K562 (cell line): ENCODE results near the gene VDAC2. TPM values are rescaled to one million over a fixed set of nuclear protein-coding genes. Genes with fewer than 3 reads are reported as not detected.

Experiments used
- ARNT ChIP-seq, 2 experiments: fragments of 450-650 bp; IDR thresholded peaks; 2 replicates each; pipeline ENCODE4 v1.6.1; 2016; ENCODE audit warnings: mild to moderate bottlenecking in 1 of 2
- CBFA2T3 ChIP-seq: fragments of 450-650 bp; IDR thresholded peaks from 2 replicates; pipeline ENCODE4 v1.6.1; 2017
- CREBBP ChIP-seq: IDR thresholded peaks from one replicate; pipeline ENCODE4 v1.6.1; 2012; ENCODE audit warnings: low read depth, mild to moderate bottlenecking, control low read depth, inconsistent platforms, low read length
- EHMT2 ChIP-seq: fragments of 450-650 bp; IDR thresholded peaks from 2 replicates; pipeline ENCODE4 v1.6.1; 2018; ENCODE audit warnings: antibody characterized with exemption
- FOXA3 ChIP-seq, 2 experiments: fragments of 450-650 bp in 1 of 2; sonication (generic) in 1 of 2; formaldehyde crosslinking; IDR thresholded peaks in 1 of 2; conservative IDR thresholded peaks in 1 of 2; 2 replicates each; pipeline versions ENCODE4 v1.4.0 to v1.8.0; 2020 to 2022; ENCODE audit warnings: mild to moderate bottlenecking in 2 of 2, missing genetic modification reagents in 1 of 2
- HOXB6 ChIP-seq: fragments of 250-450 bp; sonication (Bioruptor Pico); IDR thresholded peaks from 2 replicates; pipeline ENCODE4 v1.5.1; 2022; ENCODE audit warnings: mild to moderate bottlenecking, borderline replicate concordance
- NCOA6 ChIP-seq: fragments of 450-650 bp; IDR thresholded peaks from 2 replicates; pipeline ENCODE4 v1.6.1; 2017; ENCODE audit warnings: mild to moderate bottlenecking
- POLR2H ChIP-seq: IDR thresholded peaks from 2 replicates; pipeline ENCODE4 v1.6.1; 2016; ENCODE audit warnings: missing genetic modification characterization, low read depth, mild to moderate bottlenecking, control low read depth, missing compliant biosample characterization, moderate library complexity
- RBM22 ChIP-seq: fragments of 200-400 bp; formaldehyde crosslinking; IDR thresholded peaks from 2 replicates; pipeline ENCODE4 v1.6.1; 2018; ENCODE audit warnings: low read length, low read depth; ENCODE audit not compliant: poor library complexity, severe bottlenecking
- SMARCC2 ChIP-seq: fragments of 450-650 bp; IDR thresholded peaks from 2 replicates; pipeline ENCODE4 v1.6.1; 2017; ENCODE audit warnings: antibody characterized with exemption, moderate library complexity, mild to moderate bottlenecking, low read depth
- TBL1XR1 ChIP-seq, 2 experiments: IDR thresholded peaks; 2 replicates each; pipeline ENCODE4 v1.6.1; 2012; ENCODE audit warnings: improper control_type of control experiment in 2 of 2, low read length in 2 of 2, mild to moderate bottlenecking in 1 of 2
- ZHX1 ChIP-seq: fragments of 150-350 bp; conservative IDR thresholded peaks from 2 replicates; pipeline ENCODE4 v1.6.1; 2014; ENCODE audit warnings: low read length
- ZNF551 ChIP-seq: fragments of 250-450 bp; sonication (Bioruptor Pico); IDR thresholded peaks from 2 replicates; pipeline ENCODE4 v1.5.0; 2021; ENCODE audit warnings: mild to moderate bottlenecking, moderate library complexity
- ZNF785 ChIP-seq: fragments of 250-450 bp; sonication (Bioruptor Pico); IDR thresholded peaks from 2 replicates; pipeline ENCODE4 v1.4.0; 2020; ENCODE audit warnings: mild to moderate bottlenecking
- polyA plus RNA-seq, 8 experiments: library from polyadenylated mRNA; depleted of rRNA in 4 of 8; stranded (reverse) in 5 of 8; unstranded in 3 of 8; fragments of >200 nt; fragmentation: Nextera tagmentation in 2 of 8; fragmentation: Illumina TruSeq in 1 of 8; extraction: Ambion mirVana in 2 of 8; extraction: Trizol in 1 of 8; gene quantifications; 2 replicates each; pipeline versions ENCODE4 v1.2.1 to v1.2.3, GENCODE V29; 2011 to 2014; ENCODE audit warnings: inconsistent platforms in 1 of 8, missing spikeins in 1 of 8
- total RNA-seq, 7 experiments: library from RNA; depleted of rRNA in 6 of 7; stranded (reverse); fragments of >200 nt in 6 of 7; fragmentation: Illumina TruSeq in 2 of 7; extraction: Trizol in 2 of 7; gene quantifications; 2 replicates each; pipeline versions ENCODE4 v1.2.1 to v1.2.3, GENCODE V29; 2011 to 2021; ENCODE audit warnings: low replicate concordance in 1 of 7
- TF ChIP-seq, protein P1 (sequence below), 2 experiments: IDR thresholded peaks in 1 of 2; conservative IDR thresholded peaks in 1 of 2; 2 replicates each; pipeline ENCODE4 v1.6.1; 2016; ENCODE audit warnings: low read depth in 2 of 2, mild to moderate bottlenecking in 1 of 2, missing compliant biosample characterization in 1 of 2, missing genetic modification characterization in 1 of 2, moderate library complexity in 1 of 2
- TF ChIP-seq, protein P2 (sequence below): fragments of 450-650 bp; IDR thresholded peaks from 2 replicates; pipeline ENCODE4 v1.6.1; 2016; ENCODE audit warnings: antibody characterized with exemption
- TF ChIP-seq, protein P3 (sequence below): fragments of 450-650 bp; IDR thresholded peaks from 2 replicates; pipeline ENCODE4 v1.6.1; 2017; ENCODE audit warnings: antibody characterized with exemption, mild to moderate bottlenecking

VDAC2 gene
- total and polyA plus RNA-seq, 9 of the 15 experiments (the other 6 are each of a cell fraction or from before 2014, with no cell fraction given): 139 to 450 (median 250) TPM

DNA sequence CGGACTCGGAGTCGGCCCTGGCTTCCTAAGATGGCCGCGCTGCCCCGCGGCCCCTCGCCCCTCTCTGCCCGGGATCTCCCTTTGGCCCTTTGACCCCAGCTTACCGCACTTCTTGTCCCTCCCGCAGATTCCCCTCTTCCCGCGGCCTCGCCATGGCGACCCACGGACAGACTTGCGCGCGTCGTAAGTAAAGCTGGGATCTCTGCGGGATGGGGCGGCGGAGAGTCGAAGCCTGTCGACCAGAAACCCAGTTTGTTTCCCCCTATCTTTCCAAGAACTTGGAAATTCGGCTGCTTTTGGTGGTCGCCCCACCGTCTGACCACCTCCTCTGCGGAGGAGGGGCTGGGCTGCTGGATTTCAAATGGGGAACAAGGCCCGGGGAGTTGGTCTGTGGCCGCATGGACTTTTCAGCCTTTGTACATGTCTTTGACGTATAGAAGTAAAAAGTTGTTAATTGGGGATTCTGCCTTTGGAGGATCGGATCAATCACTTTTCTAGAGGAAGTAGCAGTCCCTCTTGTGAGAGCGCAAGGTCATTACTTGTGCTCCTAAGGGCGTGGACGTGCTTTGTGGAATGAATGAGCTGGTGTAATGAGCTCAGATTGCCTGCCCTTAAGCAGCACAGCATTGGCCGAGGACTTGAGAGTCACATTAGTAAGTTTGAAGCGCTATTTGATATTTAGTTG lies 553 bp downstream of the VDAC2 start (continued):
- TF ChIP-seq, protein P1, sequence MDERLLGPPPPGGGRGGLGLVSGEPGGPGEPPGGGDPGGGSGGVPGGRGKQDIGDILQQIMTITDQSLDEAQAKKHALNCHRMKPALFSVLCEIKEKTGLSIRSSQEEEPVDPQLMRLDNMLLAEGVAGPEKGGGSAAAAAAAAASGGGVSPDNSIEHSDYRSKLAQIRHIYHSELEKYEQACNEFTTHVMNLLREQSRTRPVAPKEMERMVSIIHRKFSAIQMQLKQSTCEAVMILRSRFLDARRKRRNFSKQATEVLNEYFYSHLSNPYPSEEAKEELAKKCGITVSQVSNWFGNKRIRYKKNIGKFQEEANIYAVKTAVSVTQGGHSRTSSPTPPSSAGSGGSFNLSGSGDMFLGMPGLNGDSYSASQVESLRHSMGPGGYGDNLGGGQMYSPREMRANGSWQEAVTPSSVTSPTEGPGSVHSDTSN (CRISPR knock-in tag; IDR thresholded peaks at IDR 0.05; ENCODE audit: low read depth): no peak
- TF ChIP-seq, protein P1 (tag; conservative IDR thresholded peaks at IDR 0.05; ENCODE audit: low read depth): no peak
- TF ChIP-seq, protein P2, sequence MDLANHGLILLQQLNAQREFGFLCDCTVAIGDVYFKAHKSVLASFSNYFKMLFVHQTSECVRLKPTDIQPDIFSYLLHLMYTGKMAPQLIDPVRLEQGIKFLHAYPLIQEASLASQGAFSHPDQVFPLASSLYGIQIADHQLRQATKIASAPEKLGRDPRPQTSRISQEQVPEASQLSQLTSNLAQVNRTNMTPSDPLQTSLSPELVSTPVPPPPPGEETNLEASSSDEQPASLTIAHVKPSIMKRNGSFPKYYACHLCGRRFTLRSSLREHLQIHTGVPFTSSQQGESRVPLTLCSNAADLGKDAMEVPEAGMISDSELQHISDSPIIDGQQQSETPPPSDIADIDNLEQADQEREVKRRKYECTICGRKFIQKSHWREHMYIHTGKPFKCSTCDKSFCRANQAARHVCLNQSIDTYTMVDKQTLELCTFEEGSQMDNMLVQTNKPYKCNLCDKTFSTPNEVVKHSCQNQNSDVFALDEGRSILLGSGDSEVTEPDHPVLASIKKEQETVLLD: no peak
- TF ChIP-seq ZHX1: no peak
- no peak for TF ChIP-seq SMARCC2
- TF ChIP-seq CREBBP: no peak
- no peak for TF ChIP-seq ZNF785
- TF ChIP-seq ZNF551 (CRISPR knock-in tag): no peak
- no peak for TF ChIP-seq HOXB6 (CRISPR knock-in tag)
- no peak for TF ChIP-seq NCOA6
- TF ChIP-seq, protein P3, sequence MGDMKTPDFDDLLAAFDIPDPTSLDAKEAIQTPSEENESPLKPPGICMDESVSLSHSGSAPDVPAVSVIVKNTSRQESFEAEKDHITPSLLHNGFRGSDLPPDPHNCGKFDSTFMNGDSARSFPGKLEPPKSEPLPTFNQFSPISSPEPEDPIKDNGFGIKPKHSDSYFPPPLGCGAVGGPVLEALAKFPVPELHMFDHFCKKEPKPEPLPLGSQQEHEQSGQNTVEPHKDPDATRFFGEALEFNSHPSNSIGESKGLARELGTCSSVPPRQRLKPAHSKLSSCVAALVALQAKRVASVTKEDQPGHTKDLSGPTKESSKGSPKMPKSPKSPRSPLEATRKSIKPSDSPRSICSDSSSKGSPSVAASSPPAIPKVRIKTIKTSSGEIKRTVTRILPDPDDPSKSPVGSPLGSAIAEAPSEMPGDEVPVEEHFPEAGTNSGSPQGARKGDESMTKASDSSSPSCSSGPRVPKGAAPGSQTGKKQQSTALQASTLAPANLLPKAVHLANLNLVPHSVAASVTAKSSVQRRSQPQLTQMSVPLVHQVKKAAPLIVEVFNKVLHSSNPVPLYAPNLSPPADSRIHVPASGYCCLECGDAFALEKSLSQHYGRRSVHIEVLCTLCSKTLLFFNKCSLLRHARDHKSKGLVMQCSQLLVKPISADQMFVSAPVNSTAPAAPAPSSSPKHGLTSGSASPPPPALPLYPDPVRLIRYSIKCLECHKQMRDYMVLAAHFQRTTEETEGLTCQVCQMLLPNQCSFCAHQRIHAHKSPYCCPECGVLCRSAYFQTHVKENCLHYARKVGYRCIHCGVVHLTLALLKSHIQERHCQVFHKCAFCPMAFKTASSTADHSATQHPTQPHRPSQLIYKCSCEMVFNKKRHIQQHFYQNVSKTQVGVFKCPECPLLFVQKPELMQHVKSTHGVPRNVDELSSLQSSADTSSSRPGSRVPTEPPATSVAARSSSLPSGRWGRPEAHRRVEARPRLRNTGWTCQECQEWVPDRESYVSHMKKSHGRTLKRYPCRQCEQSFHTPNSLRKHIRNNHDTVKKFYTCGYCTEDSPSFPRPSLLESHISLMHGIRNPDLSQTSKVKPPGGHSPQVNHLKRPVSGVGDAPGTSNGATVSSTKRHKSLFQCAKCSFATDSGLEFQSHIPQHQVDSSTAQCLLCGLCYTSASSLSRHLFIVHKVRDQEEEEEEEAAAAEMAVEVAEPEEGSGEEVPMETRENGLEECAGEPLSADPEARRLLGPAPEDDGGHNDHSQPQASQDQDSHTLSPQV: no peak
- TF ChIP-seq POLR2H (tag): no peak
- TF ChIP-seq TBL1XR1 (IDR thresholded peaks at IDR 0.05; ENCODE audit: low read length in 2 of 2): no peak
- no peak for TF ChIP-seq CBFA2T3
- no peak for TF ChIP-seq ARNT (IDR thresholded peaks at IDR 0.05)
- no peak for TF ChIP-seq FOXA3 (CRISPR knock-in tag; conservative IDR thresholded peaks at IDR 0.05 in 1 of 2, IDR thresholded peaks at IDR 0.05 in 1 of 2)
- no peak for TF ChIP-seq RBM22
- no peak for TF ChIP-seq EHMT2
